Superior temporal gyrus (tissue), 1 donor: ENCODE measurements around the gene NDUFC2.
"Not testable (repeated sequence)": the region's sequence is repeated elsewhere in the genome, so short reads cannot be mapped to it uniquely, and the experiment has no call there.

Source experiments
- DNase-seq: peaks from one replicate; pipeline ENCODE4 v3.0.0-alpha.2; 2016; ENCODE audit errors: extremely low spot score

Gene NDUFC2

DNA sequence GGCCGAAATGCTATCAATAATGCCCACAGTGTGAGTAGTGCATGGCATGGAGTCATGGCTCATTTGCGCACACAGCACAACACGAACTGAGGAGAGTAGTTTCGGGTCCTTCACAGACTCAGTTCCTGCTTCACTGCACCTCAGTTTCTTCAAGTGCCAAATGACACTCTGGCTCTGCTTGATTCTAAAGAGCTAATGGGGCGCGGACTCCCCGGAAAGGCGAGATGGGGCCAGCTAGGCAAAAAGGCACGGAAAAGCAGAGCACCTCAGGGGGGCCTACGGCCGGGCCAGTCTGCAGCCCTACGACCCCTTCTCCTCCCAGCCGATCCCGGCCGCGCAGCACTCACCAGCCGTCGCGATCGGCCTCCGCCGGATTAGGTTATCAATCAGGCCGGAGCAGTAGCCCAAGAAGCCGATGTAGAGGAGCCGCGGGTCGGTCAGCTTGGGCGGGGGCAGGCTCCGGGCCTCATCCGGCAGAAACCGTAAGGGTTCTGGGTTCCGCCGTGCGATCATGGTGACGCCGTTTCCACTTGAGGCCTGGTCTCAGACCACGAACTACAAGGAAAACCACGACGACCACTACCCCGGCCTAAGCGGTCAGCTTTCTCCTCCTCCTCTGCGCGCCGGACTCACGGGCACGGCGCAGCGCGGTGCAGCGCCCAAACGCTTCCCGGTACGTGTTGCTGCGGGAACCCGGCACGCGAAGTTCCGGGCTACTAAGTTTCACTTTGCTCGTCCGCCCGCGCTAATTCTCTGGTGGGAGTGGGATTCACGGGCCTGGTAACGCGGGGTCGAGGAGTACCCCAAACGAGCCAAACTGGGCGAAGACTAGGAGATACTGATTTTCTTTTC lies at the start of gene NDUFC2:
Gene NDUFC2, minus strand, starts transcription at position 631 of the 852 bp plus-strand sequence. Its CDS starts 118 bp downstream, at position 513.
- DNase-seq: peak; percentile 88

DNA sequence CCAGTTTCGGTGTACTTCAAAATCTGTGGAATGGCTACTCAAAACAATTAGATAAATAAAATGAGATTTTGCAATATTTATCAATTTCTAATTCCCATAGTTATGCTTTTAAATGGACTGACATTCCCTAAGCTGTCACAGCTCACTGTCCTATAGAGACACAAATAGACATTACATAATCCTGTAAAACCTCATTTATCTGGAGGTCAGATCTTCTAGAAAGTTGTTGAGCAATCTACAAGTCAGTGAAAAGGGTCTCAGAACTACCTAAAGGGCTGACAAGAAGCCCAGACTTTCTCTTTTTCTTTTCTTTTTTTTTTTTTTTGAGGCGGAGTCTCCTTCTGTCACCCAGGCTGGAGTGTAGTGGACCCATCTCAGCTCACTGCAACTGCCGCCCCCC lies 47.7 kb upstream of the NDUFC2 start:
- no peak for DNase-seq

DNA sequence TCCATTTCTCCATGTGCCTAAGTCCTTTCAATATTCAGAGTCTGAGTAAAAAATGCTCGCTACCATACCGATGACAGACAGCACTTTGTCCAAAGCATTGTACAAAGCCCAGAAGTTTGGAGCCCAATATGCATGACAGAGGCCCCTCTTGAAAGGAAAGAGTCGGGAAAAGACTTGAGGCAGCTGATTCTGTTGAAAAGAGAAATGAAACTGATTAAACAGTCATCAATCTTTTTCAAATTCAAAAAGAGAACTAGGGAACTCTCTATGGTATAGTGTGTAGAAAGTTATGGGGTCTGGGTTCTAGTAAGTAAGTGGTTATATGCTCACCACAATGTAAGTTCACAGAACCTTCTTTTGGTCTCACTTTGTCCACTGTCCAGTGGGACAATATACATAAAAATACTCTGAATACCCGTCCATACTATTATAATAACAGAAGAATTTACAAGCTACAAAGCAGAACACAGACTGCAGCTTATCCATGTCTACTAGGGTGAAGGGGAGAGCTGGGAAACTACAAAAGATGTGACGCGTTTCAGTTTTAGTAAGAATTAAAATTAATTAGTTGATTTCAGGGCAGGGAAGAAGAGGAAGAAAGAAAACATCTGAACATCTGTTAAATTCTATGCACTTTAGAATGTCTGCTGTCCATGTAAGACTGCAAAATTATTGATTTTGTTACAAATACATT lies 33.1 kb upstream of the NDUFC2 start:
- no peak for DNase-seq

DNA sequence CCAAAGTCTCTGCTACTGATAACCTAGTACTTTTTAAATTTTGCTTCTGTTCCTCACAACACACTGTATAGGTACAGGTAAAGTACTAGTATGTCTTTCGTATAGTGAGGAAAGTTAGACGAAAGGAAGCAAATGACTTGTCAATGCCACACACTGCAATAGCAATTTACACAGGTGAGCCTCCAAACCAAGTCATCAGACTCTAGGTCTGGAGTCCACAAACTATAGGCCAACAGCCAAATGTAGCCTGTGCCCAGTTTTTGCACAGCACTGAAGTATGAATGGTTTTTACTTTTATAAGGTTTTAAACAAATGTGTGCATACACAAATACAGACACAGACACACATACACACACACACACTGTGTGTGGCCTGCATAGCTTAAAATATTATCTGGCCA lies 31.6 kb upstream of the NDUFC2 start:
- DNase-seq: no peak

DNA sequence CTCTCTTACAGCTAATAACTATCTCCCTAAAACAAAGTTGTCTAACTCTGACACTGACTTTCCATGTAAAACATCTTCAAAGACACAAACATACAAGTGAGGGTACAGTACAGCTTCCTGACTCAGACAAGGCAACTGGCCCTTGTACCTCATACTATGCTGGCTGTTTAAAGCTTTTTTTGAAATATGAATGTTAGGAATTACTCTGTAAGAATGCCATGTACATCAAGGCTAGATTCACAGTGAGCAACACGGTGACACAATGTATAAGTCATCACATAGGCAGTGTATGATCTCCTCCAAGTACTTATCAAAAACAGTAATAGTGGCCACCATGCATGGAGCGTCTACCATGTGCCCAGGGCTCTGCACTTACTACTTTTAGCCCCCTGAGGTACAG lies 31.2 kb upstream of the NDUFC2 start:
- no peak for DNase-seq

DNA sequence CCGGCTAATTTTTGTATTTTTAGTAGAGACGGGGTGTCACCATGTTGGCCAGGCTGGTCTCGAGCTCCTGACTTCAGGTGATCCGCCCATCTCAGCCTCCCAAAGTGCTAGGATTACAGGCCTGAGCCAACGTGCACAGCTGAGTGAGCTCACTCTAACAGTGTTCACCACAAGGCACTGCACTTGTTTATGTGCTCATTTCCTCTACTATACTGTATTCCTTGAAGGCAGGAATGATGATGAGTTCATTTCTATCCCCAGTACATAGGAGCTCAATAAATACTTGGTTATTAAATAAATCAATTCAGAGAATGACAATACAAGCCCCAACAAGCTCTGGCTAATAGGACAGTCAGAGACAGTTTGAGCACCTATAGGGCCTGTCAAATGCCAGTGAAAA lies 30.7 kb upstream of the NDUFC2 start:
- no peak for DNase-seq

DNA sequence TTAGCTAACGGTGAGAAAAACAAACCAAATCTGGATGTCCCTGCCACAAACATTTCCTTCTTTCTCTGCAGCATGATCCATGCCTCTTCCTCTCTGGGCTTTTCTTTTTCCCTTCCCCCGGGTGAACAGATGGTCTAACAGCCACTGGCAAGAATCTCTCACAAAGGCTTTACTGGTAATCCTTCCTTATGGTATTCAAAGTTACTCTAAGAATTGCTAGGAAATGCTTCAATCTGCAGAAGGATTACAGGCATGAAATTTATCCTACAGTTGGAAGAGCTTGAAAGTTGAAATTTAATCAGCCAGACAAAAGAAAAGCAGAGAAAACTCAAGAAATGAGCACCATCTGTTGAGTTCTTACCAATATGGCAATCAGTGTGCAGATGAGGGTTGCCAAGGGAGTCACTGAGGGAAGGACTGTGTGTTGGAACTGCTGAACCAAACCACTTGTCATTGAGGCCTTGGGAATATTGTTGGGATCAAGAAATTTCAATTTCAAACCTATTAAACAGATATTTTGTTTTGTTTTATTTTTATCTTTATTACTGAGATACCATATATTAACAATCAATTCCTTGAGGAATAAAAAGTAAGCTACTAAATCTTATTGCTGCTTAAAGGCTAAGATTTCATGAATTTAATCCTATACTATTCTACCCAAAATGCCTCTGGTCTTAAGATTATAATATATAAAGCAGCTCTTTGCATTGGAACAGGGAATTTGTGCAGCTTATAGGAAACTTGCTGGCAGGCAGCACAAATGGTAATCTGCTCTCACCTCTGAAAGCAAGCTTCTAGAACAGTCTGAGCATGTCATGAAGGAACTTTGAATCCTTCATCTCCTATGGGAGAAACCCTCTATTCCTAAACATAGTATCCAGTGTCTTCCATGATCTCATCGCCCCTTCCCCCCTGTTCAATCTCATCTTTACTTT lies 29.7 kb upstream of the NDUFC2 start:
- peak; percentile 48 for DNase-seq

DNA sequence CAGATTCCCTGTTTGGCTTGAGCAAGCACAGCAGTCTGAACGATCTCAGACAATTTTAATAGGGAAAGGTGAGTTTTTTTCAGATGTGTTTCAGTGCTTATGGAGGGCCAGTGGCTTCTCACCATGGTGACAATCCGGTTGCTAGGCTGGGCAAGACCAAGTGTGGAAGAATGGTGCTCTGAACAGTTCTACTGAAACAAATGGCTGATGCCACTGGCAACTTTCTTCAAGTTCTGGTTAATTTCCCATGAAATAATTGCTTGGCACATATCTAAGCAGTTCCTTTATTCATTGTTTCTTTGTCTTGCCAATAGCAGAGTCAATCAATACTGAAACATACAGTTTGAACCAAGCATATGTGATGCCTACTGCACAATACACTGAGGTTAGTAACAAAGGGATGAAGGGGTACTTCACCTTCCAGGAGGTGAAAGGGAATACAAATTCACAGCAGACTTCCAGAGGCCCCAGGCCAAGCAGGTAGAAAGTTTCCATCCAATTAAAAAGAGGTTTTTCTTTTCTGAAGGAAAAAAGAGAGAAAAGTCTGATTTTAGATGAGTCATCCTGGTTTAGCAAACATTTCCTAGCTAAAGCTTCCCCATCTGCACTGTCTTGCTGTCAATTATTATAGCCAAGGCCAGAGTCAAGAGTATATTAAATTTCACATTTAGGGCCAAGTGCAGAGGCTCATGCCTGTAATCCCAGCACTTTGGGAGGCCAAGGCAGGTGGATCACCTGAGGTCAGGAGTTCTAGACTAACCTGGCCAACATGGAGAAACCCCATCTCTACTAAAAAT lies 21.2 kb upstream of the NDUFC2 start:
- DNase-seq: peak; percentile 58

DNA sequence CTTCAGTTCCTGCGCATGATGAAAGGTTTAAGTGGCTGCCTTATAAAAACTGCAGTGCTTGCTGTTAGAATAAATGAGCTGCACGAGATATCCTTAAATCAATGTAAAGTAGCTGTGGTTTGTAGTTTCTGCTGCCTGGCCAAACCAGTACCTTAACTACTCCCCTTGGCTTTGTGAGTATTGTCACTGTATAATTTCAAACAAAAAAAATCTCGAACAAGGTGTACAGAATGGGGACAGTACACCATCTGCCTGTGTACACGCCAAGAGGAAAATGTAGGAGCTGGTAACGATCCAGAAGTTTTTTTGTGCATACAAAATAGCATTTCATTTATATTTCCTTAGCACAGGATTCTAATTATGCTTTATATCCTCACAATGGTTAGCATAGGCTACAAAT lies 20.6 kb upstream of the NDUFC2 start:
- peak; percentile 51 for DNase-seq

DNA sequence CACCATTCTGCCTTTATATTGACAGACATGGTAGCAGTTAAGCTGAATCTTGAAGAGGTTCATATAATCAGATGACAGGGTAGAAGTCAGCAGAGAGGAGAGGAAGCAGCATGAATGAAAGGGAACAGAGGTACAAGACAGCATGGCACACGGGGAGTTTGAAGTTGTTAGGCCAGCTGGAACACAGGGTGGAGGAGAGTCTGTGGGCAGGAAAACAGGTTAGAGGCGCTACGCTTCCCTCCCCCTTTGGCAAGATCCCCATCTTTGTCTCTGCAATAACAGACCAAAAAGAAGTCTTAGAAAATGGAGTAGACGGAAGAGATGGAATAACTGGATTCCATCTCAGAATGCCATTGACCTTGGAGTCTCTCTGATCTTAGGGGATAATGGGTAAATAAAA lies 20.0 kb upstream of the NDUFC2 start:
- DNase-seq: no peak

DNA sequence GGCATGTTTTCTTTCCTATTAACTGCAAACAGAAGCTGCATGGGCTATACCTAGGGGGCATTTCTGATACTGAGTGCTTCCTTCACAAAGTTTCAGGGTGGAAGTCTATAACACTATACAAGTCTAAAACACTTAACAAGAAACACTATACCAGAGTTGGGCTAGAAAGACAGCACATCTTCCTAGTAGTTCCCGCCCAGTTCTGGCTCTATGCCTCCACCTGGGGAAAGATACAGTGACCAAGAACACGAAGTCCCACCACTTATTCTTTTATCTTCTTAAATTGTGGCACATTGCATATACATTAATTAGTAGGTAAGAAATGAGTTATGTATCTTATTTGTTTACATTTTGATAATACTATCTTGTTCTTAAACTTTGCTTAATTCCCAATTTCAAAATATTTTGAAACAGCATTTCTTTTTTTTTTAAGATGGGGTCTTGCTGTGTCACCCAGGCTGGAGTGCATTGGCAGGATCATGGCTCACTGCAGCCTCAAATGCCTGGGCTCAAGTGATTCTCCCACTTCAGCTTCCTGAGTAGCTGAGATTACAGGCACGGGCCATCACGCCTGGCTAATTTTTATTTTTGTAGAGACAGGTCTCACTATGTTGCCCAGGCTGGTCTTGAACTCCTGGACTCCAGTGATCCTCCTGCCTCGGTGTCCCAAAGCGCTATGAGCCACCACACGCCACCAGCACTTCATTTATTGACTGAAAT lies 18.2 kb upstream of the NDUFC2 start:
- DNase-seq: no peak

DNA sequence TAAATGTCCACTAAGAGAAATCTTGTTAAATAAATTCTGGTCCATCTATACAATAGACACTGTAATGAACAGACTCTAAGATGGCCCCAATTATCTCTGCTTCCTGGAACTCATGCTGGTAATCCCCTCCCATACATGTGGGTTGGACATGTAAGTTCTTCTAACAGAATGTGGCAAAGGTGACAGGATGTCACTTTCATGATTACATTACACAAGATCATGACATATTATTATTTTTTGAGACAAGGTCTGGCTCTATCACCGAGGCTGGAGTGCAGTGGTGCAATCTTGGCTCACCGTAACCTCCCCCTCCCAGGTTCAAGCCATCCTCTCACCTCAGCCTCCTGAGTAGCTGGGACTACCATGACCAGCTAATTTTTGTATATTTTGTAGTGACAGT lies 14.6 kb upstream of the NDUFC2 start:
- no peak for DNase-seq

DNA sequence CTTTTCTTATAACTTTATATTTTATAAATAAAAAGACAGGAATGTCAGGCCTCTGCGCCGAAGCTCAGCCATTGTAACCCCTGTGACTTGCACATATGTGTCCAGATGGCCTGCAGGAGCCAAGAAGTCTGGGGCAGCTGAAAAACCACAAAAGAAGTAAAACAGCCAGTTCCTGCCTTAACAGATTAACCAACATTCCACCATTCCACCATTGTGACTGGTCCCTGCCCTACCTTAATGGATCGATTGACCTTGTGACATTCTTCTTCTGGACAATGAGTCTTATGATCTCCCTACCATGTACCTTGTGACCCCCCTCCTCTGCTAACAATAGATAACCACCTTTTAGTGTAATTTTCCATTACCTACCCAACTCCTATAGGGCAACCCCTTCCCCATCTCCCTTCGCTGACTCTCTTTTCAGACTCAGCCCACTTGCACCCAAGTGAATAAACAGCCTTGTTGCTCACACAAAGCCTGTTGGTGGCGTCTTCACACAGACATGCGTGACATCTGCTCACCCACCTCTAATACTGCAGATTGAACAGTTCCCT lies 6.9 kb upstream of the NDUFC2 start:
- not testable (repeated sequence) for DNase-seq

DNA sequence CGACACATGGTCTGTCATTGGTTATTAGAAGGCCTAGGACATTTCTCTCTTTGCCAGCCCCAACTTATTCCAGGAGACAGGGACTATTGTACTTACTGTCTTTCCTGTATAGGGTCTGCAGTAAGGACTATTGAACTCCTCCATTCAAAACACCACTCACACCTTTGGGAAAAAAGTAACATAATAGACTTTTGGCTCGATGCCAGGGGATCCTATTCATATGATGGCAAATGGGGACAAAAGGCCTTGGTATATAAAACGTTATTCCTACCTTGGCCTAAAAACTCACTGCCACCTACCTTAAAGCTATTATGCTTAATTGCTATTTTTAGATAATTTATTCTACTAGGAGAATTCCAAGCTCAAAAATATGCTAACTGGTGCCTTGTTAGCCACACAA lies 6.3 kb upstream of the NDUFC2 start:
- no peak for DNase-seq

DNA sequence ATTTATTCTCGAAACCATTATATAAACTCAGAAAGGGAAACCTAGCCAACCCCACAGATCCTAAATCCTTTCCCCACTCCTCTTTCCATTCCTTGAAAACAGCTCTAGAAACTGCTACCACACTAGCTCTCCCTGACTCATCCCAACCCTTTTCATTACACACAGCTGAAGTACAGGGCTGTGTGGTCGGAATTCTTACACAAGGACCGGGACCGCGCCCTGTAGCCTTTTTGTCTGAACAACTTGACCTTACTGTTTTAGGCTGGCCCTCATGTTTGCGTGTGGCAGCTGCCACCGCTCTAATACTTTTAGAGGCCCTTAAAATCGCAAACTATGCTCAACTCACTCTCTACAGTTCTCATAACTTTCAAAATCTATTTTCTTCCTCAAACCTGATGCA lies 4.8 kb upstream of the NDUFC2 start:
- not testable (repeated sequence) for DNase-seq

DNA sequence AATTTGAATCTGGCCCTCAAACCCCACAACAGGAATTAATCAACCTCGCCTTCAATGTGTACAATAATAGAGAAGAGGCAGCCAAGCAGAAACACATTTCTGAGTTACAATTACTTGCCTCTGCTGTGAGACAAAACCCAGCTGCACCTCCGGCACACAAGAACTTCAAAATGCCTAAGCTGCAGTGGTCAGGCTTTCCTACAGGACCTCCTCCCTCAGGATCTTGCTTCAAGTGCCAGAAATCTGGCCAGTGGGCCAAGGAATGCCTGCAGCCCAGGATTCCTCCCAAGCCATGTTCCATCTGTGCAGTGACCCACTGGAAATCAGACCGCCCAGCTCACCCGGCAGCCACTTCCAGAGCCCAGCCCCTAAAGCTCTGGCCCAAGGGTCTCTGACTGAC lies 3.4 kb upstream of the NDUFC2 start:
- DNase-seq: no peak

DNA sequence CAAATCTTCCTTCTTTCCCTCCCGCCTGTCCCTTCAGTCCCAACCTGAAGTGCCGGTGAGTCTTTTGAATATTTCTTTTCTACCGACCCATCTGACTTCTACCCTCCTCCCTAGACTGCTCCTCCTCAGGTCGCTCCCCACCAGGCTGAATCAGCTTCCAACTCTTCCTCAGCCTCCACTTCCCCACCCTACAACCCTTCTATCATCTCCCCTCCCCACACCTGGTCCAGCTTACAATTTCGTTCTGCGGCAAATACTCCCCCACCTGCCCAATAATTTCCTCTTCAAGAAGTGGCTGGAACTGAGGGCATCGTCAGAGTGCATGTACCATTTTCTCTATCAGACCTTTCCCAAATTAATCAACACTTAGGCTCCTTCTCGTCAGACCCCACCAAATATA lies 2.5 kb upstream of the NDUFC2 start:
- no peak for DNase-seq

DNA sequence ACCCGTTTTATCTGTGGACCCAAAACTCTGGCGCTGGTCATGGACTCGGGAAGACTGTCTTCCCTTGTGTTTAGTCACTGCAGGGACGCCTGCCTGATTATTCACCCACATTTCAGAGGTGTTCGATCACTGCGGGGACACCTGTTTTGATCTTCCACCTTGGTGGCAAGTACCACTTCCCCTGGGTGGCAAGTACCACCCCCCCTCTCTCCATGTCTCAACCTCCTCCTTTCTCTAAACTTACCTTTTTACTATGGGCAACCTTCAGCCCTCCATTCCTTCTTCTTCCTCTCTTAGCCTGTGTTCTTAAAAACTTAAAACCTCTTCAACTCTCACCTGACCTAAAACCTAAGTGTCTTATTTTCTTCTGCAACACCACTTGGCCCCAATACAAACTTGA lies 1.9 kb upstream of the NDUFC2 start:
- DNase-seq: no peak

DNA sequence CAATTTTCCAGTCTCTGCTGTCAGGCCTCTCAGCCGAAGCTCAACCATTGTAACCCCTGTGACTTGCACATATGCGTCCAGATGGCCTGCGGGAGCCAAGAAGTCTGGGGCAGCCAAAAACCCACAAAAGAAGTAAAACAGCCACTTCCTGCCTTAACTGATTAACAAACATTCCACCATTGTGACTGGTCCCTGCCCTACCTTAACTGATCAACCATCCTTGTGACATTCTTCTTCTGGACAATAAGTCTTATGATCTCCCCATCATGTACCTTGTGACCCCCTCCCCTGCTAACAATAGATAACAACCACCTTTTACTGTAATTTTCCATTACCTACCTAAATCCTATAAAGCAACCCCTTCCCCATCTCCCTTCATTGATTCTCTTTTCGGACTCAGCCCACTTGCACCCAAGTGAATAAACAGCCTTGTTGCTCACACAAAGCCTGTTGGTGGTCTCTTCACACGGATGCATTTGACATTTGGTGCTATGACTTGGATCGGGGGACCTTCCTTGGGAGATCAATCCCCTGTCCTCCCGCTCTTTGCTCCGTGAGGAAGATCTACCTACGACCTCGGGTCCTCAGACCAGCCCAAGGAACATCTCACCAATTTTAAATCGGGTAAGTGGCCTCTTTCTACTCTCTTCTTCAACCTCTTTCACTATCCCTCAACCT lies 1.3 kb upstream of the NDUFC2 start:
- DNase-seq: no peak
